ENCODE results near the gene AGPAT3.
A peak's percentile ranks its signal among the peaks of the same experiment; 100 is the strongest.

The AGPAT3 gene

GRCh38 chr21:43909741-43910400 lies 44.8 kb downstream of the AGPAT3 start:
- DNase-seq: no peak

GRCh38 chr21:43910460-43910859 lies 45.4 kb downstream of the AGPAT3 start:
- no peak for DNase-seq

GRCh38 chr21:43911015-43911934 lies 46.3 kb downstream of the AGPAT3 start:
- DNase-seq: no peak

GRCh38 chr21:43911935-43912487 lies 47.0 kb downstream of the AGPAT3 start:
- DNase-seq: no peak

GRCh38 chr21:43912500-43912899 lies 47.5 kb downstream of the AGPAT3 start:
- no peak for DNase-seq

GRCh38 chr21:43912910-43913309 lies 47.9 kb downstream of the AGPAT3 start:
- no peak for DNase-seq

- no peak for DNase-seq
Observed at GRCh38 chr21:43913928-43914327, 48.9 kb downstream of the AGPAT3 start.

GRCh38 chr21:43916076-43916475 lies 51.1 kb downstream of the AGPAT3 start:
- no peak for DNase-seq

GRCh38 chr21:43916691-43917514 lies 51.9 kb downstream of the AGPAT3 start:
- peak; percentile 63 to 70 for DNase-seq

- DNase-seq: peak; percentile 27 to 48
Observed at GRCh38 chr21:43917515-43918384, 52.7 kb downstream of the AGPAT3 start.

- DNase-seq: no peak
Observed at GRCh38 chr21:43918385-43918947, 53.4 kb downstream of the AGPAT3 start.

- DNase-seq: no peak
Observed at GRCh38 chr21:43919283-43919682, 54.3 kb downstream of the AGPAT3 start.

GRCh38 chr21:43919871-43920801 lies 55.1 kb downstream of the AGPAT3 start:
- DNase-seq: no peak

- DNase-seq: peak; percentile 35 to 40
Observed at GRCh38 chr21:43921571-43921978, 56.6 kb downstream of the AGPAT3 start.

- DNase-seq: peak; percentile 46 to 68
Observed at GRCh38 chr21:43921979-43922945, 57.2 kb downstream of the AGPAT3 start.

GRCh38 chr21:43922949-43923348 lies 57.9 kb downstream of the AGPAT3 start:
- DNase-seq: no peak

GRCh38 chr21:43923391-43923790 lies 58.4 kb downstream of the AGPAT3 start:
- no peak for DNase-seq

- DNase-seq: no peak
Observed at GRCh38 chr21:43924421-43925095, 59.5 kb downstream of the AGPAT3 start.

- DNase-seq: no peak
Observed at GRCh38 chr21:43925096-43925481, 60.1 kb downstream of the AGPAT3 start.
